ENCODE measurements around the gene CLCN3. TPM values are rescaled to one million over a fixed set of nuclear protein-coding genes. Genes with fewer than 3 reads are reported as not detected.
"Not testable (repeated sequence)": the region's sequence is repeated elsewhere in the genome, so short reads cannot be mapped to it uniquely, and the experiment has no call there.

The CLCN3 gene
- total RNA-seq, 1 experiment from 2014 or later: 42.1 TPM

GRCh38 chr4:169768385-169768784 lies 148.0 kb downstream of the CLCN3 start:
- H3K4me1 Mint-ChIP-seq (ENCODE audit: low read depth, unreplicated experiment): no peaks in the 10 kb centered on the region
- no peaks in the 10 kb centered on the region for H3K36me3 Mint-ChIP-seq (ENCODE audit: insufficient read depth, unreplicated experiment)
- CTCF ChIA-PET: no interaction called here
- Histone ChIP-seq H3K36me3 (ENCODE audit: control insufficient read depth, insufficient read depth, low read length) (no peaks in the 10 kb centered on the region), H3K27me3 (replicated peaks; ENCODE audit: control insufficient read depth, insufficient read depth, low read length) (no peaks in the 10 kb centered on the region), H3K9me3 (no peaks in the 10 kb centered on the region), H3K4me1 (no peaks in the 10 kb centered on the region), H3K4me3 (ENCODE audit: low read depth, low read length) (no peak overlapping the region)
- no peak overlapping the region for H3K27ac Mint-ChIP-seq (ENCODE audit: unreplicated experiment)
- no peak overlapping the region for H3K4me3 Mint-ChIP-seq (ENCODE audit: unreplicated experiment)
- intact Hi-C loops (cut with micrococcal nuclease; ENCODE audit: unreplicated experiment): no loop called here
- POLR2A ChIA-PET: no interaction called here
- DNase-seq: no peak
- no TSS peak for BruUV-seq (replicated peaks)
- TF ChIP-seq CTCF (IDR thresholded peaks at IDR 0.05; ENCODE audit: insufficient read depth in 1 of 2, low read depth in 1 of 2, low read length in 1 of 2, severe bottlenecking in 1 of 2, unreplicated experiment in 1 of 2): no peak
- no peaks in the 10 kb centered on the region for H3K9me3 Mint-ChIP-seq (ENCODE audit: unreplicated experiment)
- peaks cover 3% of the 10 kb centered on the region for H3K27me3 Mint-ChIP-seq (ENCODE audit: insufficient read depth, unreplicated experiment)

- no peak overlapping the region for H3K4me3 Mint-ChIP-seq (ENCODE audit: unreplicated experiment)
- Histone ChIP-seq H3K4me3 (ENCODE audit: low read depth, low read length) (no peak overlapping the region), H3K9me3 (no peaks in the 10 kb centered on the region), H3K36me3 (ENCODE audit: control insufficient read depth, insufficient read depth, low read length) (no peaks in the 10 kb centered on the region), H3K4me1 (no peaks in the 10 kb centered on the region), H3K27me3 (replicated peaks; ENCODE audit: control insufficient read depth, insufficient read depth, low read length) (no peaks in the 10 kb centered on the region)
- BruUV-seq (replicated peaks): no TSS peak
- no peak for TF ChIP-seq CTCF (IDR thresholded peaks at IDR 0.05; ENCODE audit: insufficient read depth in 1 of 2, low read depth in 1 of 2, low read length in 1 of 2, severe bottlenecking in 1 of 2, unreplicated experiment in 1 of 2)
- no peaks in the 10 kb centered on the region for H3K4me1 Mint-ChIP-seq (ENCODE audit: low read depth, unreplicated experiment)
- no peak for DNase-seq
- ChIA-PET POLR2A (no interaction called here), CTCF (no interaction called here)
- peaks cover 3% of the 10 kb centered on the region for H3K27me3 Mint-ChIP-seq (ENCODE audit: insufficient read depth, unreplicated experiment)
- no peaks in the 10 kb centered on the region for H3K9me3 Mint-ChIP-seq (ENCODE audit: unreplicated experiment)
- intact Hi-C loops (cut with micrococcal nuclease; ENCODE audit: unreplicated experiment): no loop called here
- H3K36me3 Mint-ChIP-seq (ENCODE audit: insufficient read depth, unreplicated experiment): no peaks in the 10 kb centered on the region
- no peak overlapping the region for H3K27ac Mint-ChIP-seq (ENCODE audit: unreplicated experiment)
Measured at GRCh38 chr4:169770416-169770815, 150.0 kb downstream of the CLCN3 start.

- POLR2A ChIA-PET; H3K27me3 ChIP-seq (replicated peaks; ENCODE audit: control insufficient read depth, insufficient read depth, low read length); intact Hi-C loops (cut with micrococcal nuclease; ENCODE audit: unreplicated experiment); H3K4me1 Mint-ChIP-seq (ENCODE audit: low read depth, unreplicated experiment); H3K4me1 ChIP-seq; CTCF ChIA-PET; H3K27ac Mint-ChIP-seq (ENCODE audit: unreplicated experiment); H3K9me3 ChIP-seq; H3K9me3 Mint-ChIP-seq (ENCODE audit: unreplicated experiment); H3K27me3 Mint-ChIP-seq (ENCODE audit: insufficient read depth, unreplicated experiment); H3K4me3 ChIP-seq (ENCODE audit: low read depth, low read length); DNase-seq; H3K36me3 ChIP-seq (ENCODE audit: control insufficient read depth, insufficient read depth, low read length); BruUV-seq (replicated peaks); H3K36me3 Mint-ChIP-seq (ENCODE audit: insufficient read depth, unreplicated experiment); H3K4me3 Mint-ChIP-seq (ENCODE audit: unreplicated experiment): not testable (repeated sequence)
Measured at GRCh38 chr4:169771556-169772080, 151.2 kb downstream of the CLCN3 start.

Other genes with a start within 250 kb of the CLCN3 start
- gene NEK1, start 8.0 kb upstream of the CLCN3 start, total RNA-seq (2022): 8.2 and 8.7 TPM in 2 replicates
- 9.7 and 14.9 TPM in 2 replicates for gene HPF1, start 137.4 kb downstream of the CLCN3 start, total RNA-seq (2022)

Data from Caco-2 (cell line).